SK-N-SH (cell line): ENCODE measurements around the gene UBE2N. TPM values are rescaled to one million over a fixed set of nuclear protein-coding genes. Genes with fewer than 3 reads are reported as not detected.

Experiments used
- CTCF ChIA-PET: fragments of 300-600, 350-600 bp; formaldehyde crosslinking; extraction: SDS; loops from one replicate; lab custom pipeline; 2021; lab: Yijun Ruan, JAX
- POLR2A ChIA-PET: fragments of 350-600 bp; sonication (Branson Sonifier 250); formaldehyde crosslinking; extraction: SDS; loops from one replicate; lab custom pipeline; 2020; ENCODE audit warnings: antibody characterized with exemption, inconsistent platforms; lab: Yijun Ruan, JAX
- DNase-seq: peaks from one replicate; pipeline ENCODE4 v3.0.0; 2012
- H2AFZ ChIP-seq: fragments of 200-600 bp; sonication (generic); 2 replicates; pipeline ENCODE4 v1.8.1; 2016; ENCODE audit warnings: antibody characterized with exemption, mild to moderate bottlenecking, low read depth
- H3F3A ChIP-seq: fragments of 200-600 bp; sonication (generic); replicated peaks from 2 replicates; pipeline ENCODE3; 2016; ENCODE audit warnings: antibody characterized with exemption, mild to moderate bottlenecking; ENCODE audit not compliant: insufficient read depth
- H3K27ac ChIP-seq, 2 experiments: fragments of 200-500 bp in 1 of 2; fragments of 200-600 bp in 1 of 2; sonication (Bioruptor generic) in 1 of 2; sonication (generic), shearing (Covaris generic) in 1 of 2; 2 replicates each; pipeline versions ENCODE4 v1.5.1 to v1.6.1; 2014 to 2016; ENCODE audit warnings: low read depth in 2 of 2, inconsistent platforms in 1 of 2, low read length in 1 of 2, mild to moderate bottlenecking in 1 of 2, mixed read lengths in 1 of 2
- H3K27me3 ChIP-seq: fragments of 200-600 bp; sonication (generic), shearing (Covaris generic); 2 replicates; pipeline ENCODE4 v1.6.1; 2016; ENCODE audit warnings: mixed run types; ENCODE audit not compliant: insufficient read depth
- H3K36me3 ChIP-seq, 2 experiments: fragments of 200-500 bp in 1 of 2; fragments of 200-600 bp in 1 of 2; sonication (Bioruptor generic) in 1 of 2; sonication (generic) in 1 of 2; replicated peaks in 1 of 2; 2 replicates each; pipeline versions ENCODE3 to v1.5.1; 2014 to 2016; ENCODE audit warnings: low read length in 1 of 2, mild to moderate bottlenecking in 1 of 2; ENCODE audit not compliant: insufficient read depth in 2 of 2, control insufficient read depth in 1 of 2
- H3K4me1 ChIP-seq, 2 experiments: fragments of 200-500 bp in 1 of 2; fragments of 200-600 bp in 1 of 2; sonication (Bioruptor generic) in 1 of 2; sonication (generic), shearing (Covaris generic) in 1 of 2; 2 replicates each; pipeline versions ENCODE4 v1.5.1 to v1.6.1; 2014 to 2016; ENCODE audit warnings: low read depth in 1 of 2, low read length in 1 of 2, mixed run types in 1 of 2; ENCODE audit not compliant: insufficient read depth in 2 of 2, control insufficient read depth in 1 of 2
- H3K4me2 ChIP-seq: fragments of 200-600 bp; sonication (generic), shearing (Covaris generic); 2 replicates; pipeline ENCODE4 v1.6.1; 2017; ENCODE audit warnings: mixed run types
- H3K4me3 ChIP-seq, 2 experiments: fragments of 200-500 bp in 1 of 2; fragments of 200-600 bp in 1 of 2; sonication (Bioruptor generic) in 1 of 2; sonication (generic), shearing (Covaris generic) in 1 of 2; 2 replicates each; pipeline versions ENCODE4 v1.5.1 to v1.8.1; 2014 to 2016; ENCODE audit warnings: low read depth in 2 of 2, inconsistent platforms in 1 of 2, low read length in 1 of 2, mild to moderate bottlenecking in 1 of 2, mixed read lengths in 1 of 2, moderate library complexity in 1 of 2
- H3K79me2 ChIP-seq: fragments of 200-600 bp; sonication (generic); 2 replicates; pipeline ENCODE4 v1.8.1; 2017; ENCODE audit warnings: mild to moderate bottlenecking; ENCODE audit not compliant: insufficient read depth
- H3K9ac ChIP-seq: fragments of 200-600 bp; sonication (generic); 2 replicates; pipeline ENCODE4 v1.6.1; 2017; ENCODE audit warnings: mixed run types
- H3K9me2 ChIP-seq: fragments of 200-600 bp; sonication (generic); 2 replicates; pipeline ENCODE4 v1.6.1; 2017; ENCODE audit warnings: mixed run types
- H3K9me3 ChIP-seq: fragments of 200-600 bp; sonication (generic); 2 replicates; pipeline ENCODE4 v1.6.1; 2017; ENCODE audit warnings: mixed run types, mild to moderate bottlenecking, moderate library complexity
- H4K20me1 ChIP-seq: fragments of 200-600 bp; sonication (generic); 2 replicates; pipeline ENCODE4 v1.6.1; 2017; ENCODE audit warnings: mild to moderate bottlenecking, mixed run types; ENCODE audit not compliant: insufficient read depth
- EZH2phosphoT487 ChIP-seq: fragments of 200-600 bp; sonication (generic); IDR thresholded peaks from 2 replicates; pipeline ENCODE4 v1.6.1; 2017; ENCODE audit warnings: low read depth, mixed run types, mild to moderate bottlenecking, antibody characterized with exemption, moderate library complexity, borderline replicate concordance
- GABPA ChIP-seq: IDR thresholded peaks from 2 replicates; pipeline ENCODE4 v1.4.0; 2012; ENCODE audit warnings: low read depth, mild to moderate bottlenecking
- GATA2 ChIP-seq: sonication (generic); formaldehyde crosslinking; IDR thresholded peaks from 2 replicates; pipeline ENCODE4 v1.5.0; 2020; ENCODE audit warnings: mild to moderate bottlenecking, missing genetic modification reagents
- MAX ChIP-seq: IDR thresholded peaks from 2 replicates; pipeline ENCODE4 v1.4.0; 2012; ENCODE audit warnings: low read depth
- POLR2AphosphoS5 ChIP-seq: IDR thresholded peaks from 2 replicates; pipeline ENCODE4 v1.6.1; 2012; ENCODE audit warnings: low read depth, low read length
- RFX5 ChIP-seq: IDR thresholded peaks from 2 replicates; pipeline ENCODE4 v1.6.1; 2012; ENCODE audit warnings: mild to moderate bottlenecking, improper control_type of control experiment, low read length
- SIN3A ChIP-seq: IDR thresholded peaks from 2 replicates; pipeline ENCODE4 v1.6.1; 2012; ENCODE audit warnings: low read depth, mild to moderate bottlenecking, low read length, moderate library complexity, borderline replicate concordance
- TEAD4 ChIP-seq: IDR thresholded peaks from 2 replicates; pipeline ENCODE4 v1.4.0; 2012; ENCODE audit warnings: mild to moderate bottlenecking, borderline replicate concordance; ENCODE audit not compliant: insufficient read depth
- ZBTB33 ChIP-seq: IDR thresholded peaks from 2 replicates; pipeline ENCODE4 v1.4.0; 2012; ENCODE audit warnings: low read depth, borderline replicate concordance
- WGBS: methylation state at CpG from one replicate; pipeline ENCODE4 v1.1.6; 2017; ENCODE audit warnings: low lambda C conversion rate; 5-methylcytosine and 5-hydroxymethylcytosine counted together
- polyA plus RNA-seq, 3 experiments: library from polyadenylated mRNA; depleted of rRNA; stranded (reverse); fragments of >200 nt; gene quantifications; 2 replicates each; pipeline ENCODE4 v1.2.3, GENCODE V29; 2012

The UBE2N gene
- polyA plus RNA-seq, 1 of the 3 experiments (the other 2 are of a cell fraction): 102 TPM

GRCh38 chr12:93456077-93456476 lies 14.3 kb upstream of the UBE2N start:
- no peaks in the 10 kb centered on the region for H3K79me2 ChIP-seq
- WGBS: 55% methylated on average over 2 of the region's 2 CpGs
- no peaks in the 10 kb centered on the region for H3F3A ChIP-seq
- DNase-seq: no peak
- H3K9ac ChIP-seq: no peak overlapping the region
- H3K36me3 ChIP-seq: no peaks in the 10 kb centered on the region
- no peaks in the 10 kb centered on the region for H3K27me3 ChIP-seq
- no peaks in the 10 kb centered on the region for H3K9me3 ChIP-seq
- H4K20me1 ChIP-seq: no peaks in the 10 kb centered on the region
- no peaks in the 10 kb centered on the region for H3K9me2 ChIP-seq
- no peak overlapping the region for H2AFZ ChIP-seq
- no peak overlapping the region for H3K4me3 ChIP-seq
- no peak for TF ChIP-seq POLR2AphosphoS5
- TF ChIP-seq SIN3A: no peak
- TF ChIP-seq TEAD4: no peak
- TF ChIP-seq GATA2 (CRISPR knock-in tag): no peak
- TF ChIP-seq, all 33 proteins: peak for 0
- Histone ChIP-seq H3K27ac (no peak overlapping the region), H3K4me1 (no peaks in the 10 kb centered on the region), H3K4me2 (no peak overlapping the region)
- ChIA-PET CTCF (interaction anchor here (0.5 to 2.0 kb wide), 2 partner anchors 12 to 1076 kb away, joined by 3 to 4 read pairs; partner anchors contain the start of gene MRPL42), POLR2A (no interaction called here)

- DNase-seq: no peak
- H3K27me3 ChIP-seq: no peaks in the 10 kb centered on the region
- no peak overlapping the region for H2AFZ ChIP-seq
- H3K27ac ChIP-seq: peak overlapping the region in 1 of 2 experiments; percentile 29; a peak in 1 of 4 replicates
- H4K20me1 ChIP-seq: no peaks in the 10 kb centered on the region
- TF ChIP-seq MAX: no peak
- TF ChIP-seq ZBTB33: no peak
- no peak for TF ChIP-seq RFX5
- no peak for TF ChIP-seq EZH2phosphoT487
- no peak for TF ChIP-seq GABPA
- POLR2A ChIA-PET: no interaction called here
- no peaks in the 10 kb centered on the region for H3K4me1 ChIP-seq
- 58% methylated on average over 5 of the region's 5 CpGs for WGBS
- H3K36me3 ChIP-seq: no peaks in the 10 kb centered on the region
- no peaks in the 10 kb centered on the region for H3K9me3 ChIP-seq
- no peaks in the 10 kb centered on the region for H3F3A ChIP-seq
- no peaks in the 10 kb centered on the region for H3K9me2 ChIP-seq
- no peak overlapping the region for H3K9ac ChIP-seq
- no peak overlapping the region for H3K4me3 ChIP-seq
- H3K79me2 ChIP-seq: no peaks in the 10 kb centered on the region
- CTCF ChIA-PET: no interaction called here
- H3K4me2 ChIP-seq: no peak overlapping the region
These were observed 11.9 kb upstream of the UBE2N start for GRCh38 chr12:93453633-93454032.
